HepG2 (cell line): ENCODE results near the gene KCNQ5. TPM values are rescaled to one million over a fixed set of nuclear protein-coding genes. Genes with fewer than 3 reads are reported as not detected.

Source experiments
- ATAC-seq: fragments of 200-7000 bp; cut with Tn5 transposase; 3 replicates; pipeline ENCODE4 v1.9.1; 2020; ENCODE audit warnings: mild to moderate bottlenecking, moderate library complexity
- BruUV-seq: library from RNA; stranded (reverse); fragments of 400-500 nt; replicated peaks from 2 replicates; lab custom pipeline; 2021; lab: Mats Ljungman, UMichigan
- CTCF ChIA-PET: fragments of 300-600 bp; formaldehyde crosslinking; extraction: SDS; loops from one replicate; lab custom pipeline; 2021; ENCODE audit warnings: low total read pairs, inconsistent platforms, low intra/inter-chr PET ratio; lab: Yijun Ruan, JAX
- POLR2A ChIA-PET: fragments of 350-600 bp; sonication (Branson Sonifier 250); formaldehyde crosslinking; loops from one replicate; lab custom pipeline; 2020; ENCODE audit warnings: antibody characterized with exemption, inconsistent platforms; lab: Yijun Ruan, JAX
- DNase-seq: peaks from one replicate; pipeline ENCODE4 v3.0.0-alpha.2; 2015; ENCODE audit warnings: low spot score
- FAIRE-seq: peaks from 3 replicates; lab custom pipeline; 2011; peaks lifted over from hg19 to GRCh38; lab: Jason Lieb, UNC
- H2AFZ ChIP-seq: one replicate; pipeline ENCODE4 v1.6.1; 2011; ENCODE audit warnings: low read length, inconsistent platforms
- H3K27ac ChIP-seq: fragments of 300-600 bp; 3 replicates; pipeline ENCODE4 v1.8.0; 2011; ENCODE audit warnings: mixed run types, mild to moderate bottlenecking, mixed read lengths, low read length, inconsistent platforms; ENCODE audit not compliant: insufficient read depth; ENCODE audit errors: extremely low read length
- H3K27me3 ChIP-seq, 2 experiments: fragments of 200-600 bp in 1 of 2; 2 replicates in 1 of 2; 3 replicates in 1 of 2; pipeline versions ENCODE4 v1.6.0 to v1.8.0; 2011; ENCODE audit warnings: low read length in 2 of 2, mild to moderate bottlenecking in 2 of 2, moderate library complexity in 2 of 2, inconsistent platforms in 1 of 2; ENCODE audit not compliant: insufficient read depth in 2 of 2, control insufficient read depth in 1 of 2
- H3K36me3 ChIP-seq, 2 experiments: fragments of 200-600 bp in 1 of 2; replicated peaks in 1 of 2; 2 replicates in 1 of 2; 3 replicates in 1 of 2; pipeline versions ENCODE4 v1.5.1 to v1.8.0; 2011; ENCODE audit warnings: low read length in 2 of 2, inconsistent platforms in 1 of 2; ENCODE audit not compliant: insufficient read depth in 2 of 2, control insufficient read depth in 1 of 2
- H3K4me1 ChIP-seq: 2 replicates; pipeline ENCODE4 v1.5.1; 2012; ENCODE audit warnings: low read length, inconsistent platforms; ENCODE audit not compliant: insufficient read depth
- H3K4me2 ChIP-seq: 2 replicates; pipeline ENCODE4 v1.6.0; 2011; ENCODE audit warnings: low read depth, low read length, inconsistent platforms
- H3K4me3 ChIP-seq, 3 experiments: fragments of 200-600 bp in 1 of 3; sonication (generic), shearing (Covaris generic) in 1 of 3; replicated peaks in 1 of 3; 2 replicates each; pipeline ENCODE4 v1.5.1; 2011 to 2016; ENCODE audit warnings: low read length in 3 of 3, inconsistent platforms in 2 of 3, low read depth in 2 of 3, mild to moderate bottlenecking in 2 of 3, control low read depth in 1 of 3, mixed read lengths in 1 of 3; ENCODE audit not compliant: insufficient read depth in 1 of 3
- H3K79me2 ChIP-seq: one replicate; pipeline ENCODE4 v1.6.1; 2011; ENCODE audit warnings: low read length, inconsistent platforms; ENCODE audit not compliant: insufficient read depth
- H3K9ac ChIP-seq: 2 replicates; pipeline ENCODE4 v1.6.0; 2011; ENCODE audit warnings: mild to moderate bottlenecking, low read depth, low read length, inconsistent platforms; ENCODE audit not compliant: insufficient read depth
- H3K9me3 ChIP-seq: 2 replicates; pipeline ENCODE4 v1.5.1; 2012; ENCODE audit warnings: mild to moderate bottlenecking, low read length
- H4K20me1 ChIP-seq: 2 replicates; pipeline ENCODE4 v1.6.0; 2011; ENCODE audit warnings: inconsistent platforms, mild to moderate bottlenecking, low read length, moderate library complexity; ENCODE audit not compliant: insufficient read depth
- CCAR2 ChIP-seq: fragments of 200-400 bp; formaldehyde crosslinking; optimal IDR thresholded peaks from 2 replicates; pipeline ENCODE3; 2018; ENCODE audit warnings: low read depth, mild to moderate bottlenecking, low read length, moderate library complexity
- EP300 ChIP-seq, 3 experiments: sonication (generic) in 1 of 3; formaldehyde crosslinking in 1 of 3; IDR thresholded peaks; 2 replicates each; pipeline versions ENCODE4 v1.5.1 to v1.6.1; 2011 to 2020; ENCODE audit warnings: low read depth in 2 of 3, low read length in 2 of 3, borderline replicate concordance in 1 of 3, improper control_type of control experiment in 1 of 3, mild to moderate bottlenecking in 1 of 3, missing genetic modification reagents in 1 of 3, moderate library complexity in 1 of 3
- MAX ChIP-seq: IDR thresholded peaks from 2 replicates; pipeline ENCODE4 v1.6.1; 2012; ENCODE audit warnings: inconsistent platforms
- NFIC ChIP-seq: IDR thresholded peaks from 2 replicates; pipeline ENCODE4 v1.6.1; 2012; ENCODE audit warnings: mild to moderate bottlenecking, low read length, inconsistent platforms
- NONO ChIP-seq, 2 experiments: fragments of 450-650 bp in 1 of 2; sonication (generic) in 1 of 2; formaldehyde crosslinking in 1 of 2; IDR thresholded peaks in 1 of 2; conservative IDR thresholded peaks in 1 of 2; 2 replicates each; pipeline versions ENCODE4 v1.6.1 to v1.8.0; 2017 to 2022; ENCODE audit warnings: mild to moderate bottlenecking in 1 of 2, missing genetic modification reagents in 1 of 2, moderate library complexity in 1 of 2
- RFXAP ChIP-seq: sonication (generic); formaldehyde crosslinking; IDR thresholded peaks from 2 replicates; pipeline ENCODE4 v1.4.0; 2020; ENCODE audit warnings: missing genetic modification reagents, borderline replicate concordance
- THAP7 ChIP-seq: sonication (generic); formaldehyde crosslinking; IDR thresholded peaks from 2 replicates; pipeline ENCODE4 v1.8.1; 2023; ENCODE audit warnings: mild to moderate bottlenecking, missing genetic modification reagents
- ZC3H4 ChIP-seq: sonication (generic); formaldehyde crosslinking; IDR thresholded peaks from 2 replicates; pipeline ENCODE4 v1.4.0; 2020; ENCODE audit warnings: missing genetic modification reagents, borderline replicate concordance
- ZNF264 ChIP-seq: sonication (generic); formaldehyde crosslinking; IDR thresholded peaks from 2 replicates; pipeline ENCODE4 v1.4.0; 2020; ENCODE audit warnings: missing genetic modification reagents
- ZNF501 ChIP-seq: sonication (generic); formaldehyde crosslinking; IDR thresholded peaks from 2 replicates; pipeline ENCODE4 v1.5.1; 2020; ENCODE audit warnings: mild to moderate bottlenecking, moderate library complexity, missing genetic modification reagents
- ZNF569 ChIP-seq: sonication (generic); formaldehyde crosslinking; IDR thresholded peaks from 2 replicates; pipeline ENCODE4 v1.5.0; 2020; ENCODE audit warnings: mild to moderate bottlenecking, missing genetic modification reagents, moderate library complexity, borderline replicate concordance
- ZNF747 ChIP-seq: sonication (generic); formaldehyde crosslinking; IDR thresholded peaks from 2 replicates; pipeline ENCODE4 v1.8.1; 2023; ENCODE audit warnings: missing genetic modification reagents, mild to moderate bottlenecking, borderline replicate concordance
- WGBS: methylation state at CpG from one replicate; pipeline ENCODE4 v1.1.6; 2017; ENCODE audit warnings: low lambda C conversion rate; 5-methylcytosine and 5-hydroxymethylcytosine counted together
- in situ Hi-C: cut with HindIII; loops from 2 replicates; pipeline ENCODE4 v1.10.0; 2017; ENCODE audit warnings: low pct_unique_long_range_greater_than_20kb; ENCODE audit not compliant: extremely low pct_ligation_motif_present
- intact Hi-C: fragments of 100-400 bp; cut with micrococcal nuclease; formaldehyde crosslinking; loops from one replicate; pipeline ENCODE4 v1.10.0; 2022; ENCODE audit not compliant: unreplicated experiment
- polyA plus RNA-seq, 8 experiments: library from polyadenylated mRNA; depleted of rRNA in 3 of 8; stranded (reverse) in 7 of 8; unstranded in 1 of 8; fragments of >200 nt; fragmentation: Illumina TruSeq in 4 of 8; extraction: Trizol in 4 of 8; gene quantifications; 2 replicates each; pipeline versions ENCODE4 v1.2.1 to v1.2.3, GENCODE V29; 2011 to 2016; ENCODE audit warnings: low read depth in 4 of 8, missing spikeins in 1 of 8, mixed read lengths in 1 of 8; ENCODE audit not compliant: insufficient read depth in 1 of 8
- total RNA-seq, 5 experiments: library from RNA; depleted of rRNA; stranded (reverse); fragments of >200 nt; fragmentation: Illumina TruSeq; extraction: Trizol; gene quantifications; 2 replicates each; pipeline ENCODE4 v1.2.3, GENCODE V29; 2016; ENCODE audit warnings: low read depth in 1 of 5
- TF ChIP-seq, protein P1 (sequence below): sonication (generic); formaldehyde crosslinking; IDR thresholded peaks from 2 replicates; pipeline ENCODE4 v1.4.0; 2020; ENCODE audit warnings: missing genetic modification reagents, low read depth, mild to moderate bottlenecking, borderline replicate concordance
- TF ChIP-seq, protein P2 (sequence below): sonication (generic); formaldehyde crosslinking; IDR thresholded peaks from 2 replicates; pipeline ENCODE4 v1.8.0; 2023; ENCODE audit warnings: mild to moderate bottlenecking, missing genetic modification reagents

Gene KCNQ5
- total and polyA plus RNA-seq, 2 of the 13 experiments (the other 11 are each of a cell fraction or from before 2014, with no cell fraction given) = 0.04 TPM; not detected in 1

GRCh38 chr6:73050706-73051105, 428.8 kb downstream of the KCNQ5 start (continued):
- TF ChIP-seq, protein P1, sequence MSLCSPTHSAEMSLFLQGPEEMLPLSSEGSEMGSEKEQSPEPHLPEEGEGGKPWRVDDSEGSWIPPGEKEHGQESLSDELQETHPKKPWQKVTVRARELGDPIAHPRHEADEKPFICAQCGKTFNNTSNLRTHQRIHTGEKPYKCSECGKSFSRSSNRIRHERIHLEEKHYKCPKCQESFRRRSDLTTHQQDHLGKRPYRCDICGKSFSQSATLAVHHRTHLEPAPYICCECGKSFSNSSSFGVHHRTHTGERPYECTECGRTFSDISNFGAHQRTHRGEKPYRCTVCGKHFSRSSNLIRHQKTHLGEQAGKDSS (CRISPR knock-in tag) = no peak
- TF ChIP-seq, all 625 proteins: peak for 0

DNA sequence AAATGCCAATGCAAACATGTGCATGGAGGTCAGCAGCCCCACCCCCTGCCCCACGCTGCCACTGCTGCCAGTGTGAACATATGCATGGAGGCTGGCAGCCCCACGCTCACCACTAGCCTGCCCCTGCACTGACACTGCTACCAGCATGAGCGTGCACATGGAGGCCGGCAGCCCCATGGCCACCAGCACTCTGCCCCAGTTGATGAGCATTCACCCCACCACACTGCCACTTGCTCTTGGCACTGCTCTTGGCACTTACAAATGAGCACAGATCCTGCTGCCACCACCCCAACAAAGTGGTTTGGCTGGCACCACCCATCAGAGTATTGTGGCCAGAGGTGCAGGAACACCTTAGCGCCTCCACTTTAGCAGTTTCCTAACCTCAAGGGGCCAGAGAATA, 429.3 kb downstream of the KCNQ5 start:
- Histone ChIP-seq H3K79me2 (no peaks in the 10 kb centered on the region), H3K9me3 (no peaks in the 10 kb centered on the region), H3K4me1 (no peaks in the 10 kb centered on the region), H3K36me3 (no peaks in the 10 kb centered on the region), H3K4me3 (no peak overlapping the region), H2AFZ (no peak overlapping the region), H3K9ac (no peak overlapping the region), H3K27me3 (no peaks in the 10 kb centered on the region), H4K20me1 (no peaks in the 10 kb centered on the region), H3K4me2 (no peak overlapping the region), H3K27ac (no peak overlapping the region)
- ChIA-PET POLR2A (no interaction called here), CTCF (no interaction called here)
- no TSS peak for BruUV-seq
- whole genome bisulfite sequencing = 48% methylated on average over 2 of the region's 5 CpGs
- DNase-seq = no peak
- in situ Hi-C loops (no loop called here), intact Hi-C loops (no loop called here)
- no peak for ATAC-seq
- TF ChIP-seq, protein P2, sequence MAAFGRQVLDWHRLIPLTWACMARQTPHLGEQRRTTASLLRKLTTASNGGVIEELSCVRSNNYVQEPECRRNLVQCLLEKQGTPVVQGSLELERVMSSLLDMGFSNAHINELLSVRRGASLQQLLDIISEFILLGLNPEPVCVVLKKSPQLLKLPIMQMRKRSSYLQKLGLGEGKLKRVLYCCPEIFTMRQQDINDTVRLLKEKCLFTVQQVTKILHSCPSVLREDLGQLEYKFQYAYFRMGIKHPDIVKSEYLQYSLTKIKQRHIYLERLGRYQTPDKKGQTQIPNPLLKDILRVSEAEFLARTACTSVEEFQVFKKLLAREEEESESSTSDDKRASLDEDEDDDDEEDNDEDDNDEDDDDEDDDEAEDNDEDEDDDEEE (CRISPR knock-in tag) = no peak
- TF ChIP-seq ZNF264 (no peak), RFXAP (no peak)
- no peak for FAIRE-seq

GRCh38 chr6:73054958-73055357, 433.1 kb downstream of the KCNQ5 start:
- FAIRE-seq (no peak), ATAC-seq (no peak), DNase-seq (no peak)
- no peaks in the 10 kb centered on the region for H3K79me2 ChIP-seq
- H4K20me1 ChIP-seq = no peaks in the 10 kb centered on the region
- H3K4me3 ChIP-seq = no peak overlapping the region
- no TSS peak for BruUV-seq
- no peaks in the 10 kb centered on the region for H3K36me3 ChIP-seq
- no peaks in the 10 kb centered on the region for H3K27me3 ChIP-seq
- in situ Hi-C loops (no loop called here), intact Hi-C loops (no loop called here)
- 0% methylated on average over 7 of the region's 11 CpGs for WGBS
- ChIA-PET POLR2A (no interaction called here), CTCF (no interaction called here)
- no peaks in the 10 kb centered on the region for H3K4me1 ChIP-seq
- no peak overlapping the region for H3K9ac ChIP-seq
- no peak overlapping the region for H3K27ac ChIP-seq
- no peak overlapping the region for H2AFZ ChIP-seq
- H3K4me2 ChIP-seq = no peak overlapping the region
- H3K9me3 ChIP-seq = no peaks in the 10 kb centered on the region
- TF ChIP-seq MAX = no peak
- no peak for TF ChIP-seq ZC3H4 (CRISPR knock-in tag)
- no peak for TF ChIP-seq EP300 (IDR thresholded peaks at IDR 0.05; ENCODE audit: low read depth in 2 of 2, low read length in 2 of 2)
- no peak for TF ChIP-seq EP300 (CRISPR knock-in tag; IDR thresholded peaks at IDR 0.05; ENCODE audit: borderline replicate concordance)
- TF ChIP-seq NFIC = no peak
- no peak for TF ChIP-seq NONO (IDR thresholded peaks at IDR 0.05)
- TF ChIP-seq NONO (CRISPR knock-in tag; conservative IDR thresholded peaks at IDR 0.05) = no peak
- no peak for TF ChIP-seq ZNF501 (CRISPR knock-in tag)
- TF ChIP-seq ZNF747 (CRISPR knock-in tag) = no peak
- TF ChIP-seq ZNF569 (CRISPR knock-in tag) = no peak
- TF ChIP-seq CCAR2 = no peak
- no peak for TF ChIP-seq THAP7 (CRISPR knock-in tag)
